Nephron progenitor cell (in vitro differentiated cells): ENCODE results near the gene TRUB1.
A peak's percentile ranks its signal among the peaks of the same experiment; 100 is the strongest.

Experiments
- DNase-seq: peaks from one replicate; pipeline ENCODE4 v3.0.0; 2021
- H3K27ac Mint-ChIP-seq: 2 replicates; pipeline ENCODE4 v1.8.0; 2021; ENCODE audit warnings: mild to moderate bottlenecking, moderate library complexity, mixed read lengths
- H3K27me3 Mint-ChIP-seq: 2 replicates; pipeline ENCODE4 v1.8.0; 2021; ENCODE audit warnings: mild to moderate bottlenecking, low read depth, mixed read lengths; ENCODE audit not compliant: poor library complexity
- H3K36me3 Mint-ChIP-seq: 2 replicates; pipeline ENCODE4 v1.8.0; 2021; ENCODE audit warnings: low read depth, mixed read lengths
- H3K4me1 Mint-ChIP-seq: 2 replicates; pipeline ENCODE4 v1.8.0; 2021; ENCODE audit warnings: mixed read lengths
- H3K4me3 Mint-ChIP-seq: 2 replicates; pipeline ENCODE4 v1.8.0; 2021; ENCODE audit warnings: mild to moderate bottlenecking, moderate library complexity, mixed read lengths
- H3K9me3 Mint-ChIP-seq: 2 replicates; pipeline ENCODE4 v1.8.0; 2021; ENCODE audit warnings: mild to moderate bottlenecking, moderate library complexity, mixed read lengths
- CTCF ChIP-seq: fragments of 200-600 bp; sonication (generic); IDR thresholded peaks from 2 replicates; pipeline ENCODE4 v1.5.0; 2021; ENCODE audit warnings: antibody characterized with exemption

TRUB1 gene

GRCh38 chr10:115001506-115002381 is 63.7 kb downstream of the TRUB1 start:
- no peak overlapping the region for H3K4me3 Mint-ChIP-seq
- no peaks in the 10 kb centered on the region for H3K9me3 Mint-ChIP-seq
- H3K27me3 Mint-ChIP-seq = peaks cover 4% of the 10 kb centered on the region
- no peaks in the 10 kb centered on the region for H3K36me3 Mint-ChIP-seq
- no peak for DNase-seq
- TF ChIP-seq CTCF = no peak
- peaks cover 10% of the 10 kb centered on the region for H3K4me1 Mint-ChIP-seq
- no peak overlapping the region for H3K27ac Mint-ChIP-seq

GRCh38 chr10:115003396-115003795 is 65.4 kb downstream of the TRUB1 start:
- Mint-ChIP-seq H3K4me1 (peaks cover 10% of the 10 kb centered on the region), H3K27ac (peak overlapping the region; percentile 6), H3K4me3 (no peak overlapping the region)

GRCh38 chr10:115004236-115004862 is 66.4 kb downstream of the TRUB1 start:
- H3K4me1 Mint-ChIP-seq = peaks cover 10% of the 10 kb centered on the region
- no peak for DNase-seq
- no peak overlapping the region for H3K4me3 Mint-ChIP-seq
- TF ChIP-seq CTCF = no peak
- H3K27ac Mint-ChIP-seq = no peak overlapping the region
- H3K9me3 Mint-ChIP-seq = no peaks in the 10 kb centered on the region
- H3K27me3 Mint-ChIP-seq = peaks cover 4% of the 10 kb centered on the region
- H3K36me3 Mint-ChIP-seq = no peaks in the 10 kb centered on the region

More at GRCh38 chr10:115003396-115003795, 65.4 kb downstream of the TRUB1 start:
- no peak for DNase-seq
- no peak for TF ChIP-seq CTCF
- Mint-ChIP-seq H3K9me3 (no peaks in the 10 kb centered on the region), H3K27me3 (peaks cover 4% of the 10 kb centered on the region), H3K36me3 (no peaks in the 10 kb centered on the region)

- H3K4me1 Mint-ChIP-seq = peaks cover 10% of the 10 kb centered on the region
- DNase-seq = no peak
- no peak for TF ChIP-seq CTCF
- H3K4me3 Mint-ChIP-seq = no peak overlapping the region
- H3K9me3 Mint-ChIP-seq = no peaks in the 10 kb centered on the region
- no peak overlapping the region for H3K27ac Mint-ChIP-seq
- H3K27me3 Mint-ChIP-seq = peaks cover 4% of the 10 kb centered on the region
- H3K36me3 Mint-ChIP-seq = no peaks in the 10 kb centered on the region
Observed at GRCh38 chr10:115005771-115006170, 67.8 kb downstream of the TRUB1 start.

GRCh38 chr10:115018185-115018931 is 80.4 kb downstream of the TRUB1 start:
- Mint-ChIP-seq H3K4me1 (peaks cover 11% of the 10 kb centered on the region), H3K9me3 (no peaks in the 10 kb centered on the region), H3K36me3 (no peaks in the 10 kb centered on the region), H3K27ac (no peak overlapping the region), H3K27me3 (peaks cover 9% of the 10 kb centered on the region), H3K4me3 (no peak overlapping the region)
- DNase-seq = no peak
- no peak for TF ChIP-seq CTCF
